GM23338 (cell line): ENCODE data around the gene PSMA7. TPM values are rescaled to one million over a fixed set of nuclear protein-coding genes. Genes with fewer than 3 reads are reported as not detected.

Experiments
- ATAC-seq: fragments of 200-7000 bp; cut with Tn5 transposase; 3 replicates; pipeline ENCODE4 v1.9.1; 2020
- DNase-seq: peaks from one replicate; pipeline ENCODE4 v3.0.0-alpha.2; 2015; ENCODE audit warnings: low spot score
- H2AFZ ChIP-seq: fragments of 200-600 bp; sonication (generic); 2 replicates; pipeline ENCODE4 v1.8.0; 2016; ENCODE audit warnings: antibody characterized with exemption, mild to moderate bottlenecking, moderate library complexity
- H3F3A ChIP-seq: fragments of 200-600 bp; sonication (generic); replicated peaks from 2 replicates; pipeline ENCODE4 v1.8.0; 2017; ENCODE audit warnings: antibody characterized with exemption, mixed run types, low read depth
- H3K27ac ChIP-seq: fragments of 200-600 bp; sonication (generic); 2 replicates; pipeline ENCODE4 v1.6.1; 2016; ENCODE audit warnings: low read depth
- H3K27me3 ChIP-seq: fragments of 200-600 bp; sonication (generic); 2 replicates; pipeline ENCODE4 v1.8.0; 2016; ENCODE audit warnings: mild to moderate bottlenecking, mixed run types, moderate library complexity; ENCODE audit not compliant: insufficient read depth
- H3K36me3 ChIP-seq: fragments of 200-600 bp; sonication (generic); 2 replicates; pipeline ENCODE4 v1.8.0; 2016; ENCODE audit warnings: mild to moderate bottlenecking; ENCODE audit not compliant: insufficient read depth
- H3K4me1 ChIP-seq: fragments of 200-600 bp; sonication (generic); 2 replicates; pipeline ENCODE4 v1.8.0; 2016; ENCODE audit warnings: mild to moderate bottlenecking, moderate library complexity; ENCODE audit not compliant: insufficient read depth
- H3K4me2 ChIP-seq: fragments of 200-600 bp; sonication (generic); 2 replicates; pipeline ENCODE4 v1.7.1; 2017; ENCODE audit warnings: mixed run types
- H3K4me3 ChIP-seq: fragments of 200-600 bp; sonication (generic); 2 replicates; pipeline ENCODE4 v1.6.1; 2016; ENCODE audit warnings: mixed run types
- H3K79me2 ChIP-seq: fragments of 200-600 bp; sonication (generic); replicated peaks from 2 replicates; pipeline ENCODE4 v1.8.0; 2017; ENCODE audit warnings: mild to moderate bottlenecking; ENCODE audit not compliant: insufficient read depth
- H3K9me2 ChIP-seq: fragments of 200-600 bp; sonication (generic); 2 replicates; pipeline ENCODE4 v1.8.0; 2017; ENCODE audit not compliant: insufficient read depth
- H4K20me1 ChIP-seq: fragments of 200-600 bp; sonication (generic); replicated peaks from 2 replicates; pipeline ENCODE4 v1.8.0; 2017; ENCODE audit warnings: mild to moderate bottlenecking; ENCODE audit not compliant: insufficient read depth
- H3K27ac Mint-ChIP-seq: 2 replicates; pipeline ENCODE4 v1.8.0; 2020; ENCODE audit warnings: inconsistent platforms, mild to moderate bottlenecking, moderate library complexity, mixed read lengths
- H3K27me3 Mint-ChIP-seq: 3 replicates; pipeline ENCODE4 v1.8.0; 2022; ENCODE audit warnings: low read depth, mild to moderate bottlenecking, moderate library complexity, mixed read lengths, inconsistent platforms; ENCODE audit not compliant: insufficient read depth, poor library complexity
- H3K36me3 Mint-ChIP-seq: 3 replicates; pipeline ENCODE4 v1.8.0; 2021; ENCODE audit warnings: low read depth, mild to moderate bottlenecking, inconsistent platforms, moderate library complexity, mixed read lengths
- H3K4me1 Mint-ChIP-seq: 3 replicates; pipeline ENCODE4 v1.8.0; 2020; ENCODE audit warnings: mild to moderate bottlenecking, inconsistent platforms, mixed read lengths
- H3K4me3 Mint-ChIP-seq: 3 replicates; pipeline ENCODE4 v1.8.0; 2021; ENCODE audit warnings: moderate library complexity, mild to moderate bottlenecking, inconsistent platforms, mixed read lengths
- H3K9me3 Mint-ChIP-seq: 3 replicates; pipeline ENCODE4 v1.8.0; 2020; ENCODE audit warnings: moderate library complexity, mild to moderate bottlenecking, inconsistent platforms, mixed read lengths
- CREB1 ChIP-seq: fragments of 250-450 bp; sonication (Bioruptor Pico); IDR thresholded peaks from 2 replicates; pipeline ENCODE4 v1.5.0; 2020; ENCODE audit warnings: low read depth, mild to moderate bottlenecking, moderate library complexity
- CTCF ChIP-seq, 2 experiments: fragments of 200-600 bp in 1 of 2; sonication (generic) in 1 of 2; conservative IDR thresholded peaks; 2 replicates each; pipeline versions ENCODE4 v1.5.1 to v1.6.1; 2016 to 2017; ENCODE audit warnings: antibody characterized with exemption in 2 of 2, low read depth in 2 of 2, mild to moderate bottlenecking in 2 of 2, moderate library complexity in 1 of 2
- ETS1 ChIP-seq: IDR thresholded peaks from 2 replicates; pipeline ENCODE4 v1.6.1; 2016; ENCODE audit warnings: antibody characterized with exemption
- EZH2 ChIP-seq: fragments of 200-600 bp; sonication (generic); IDR thresholded peaks from one replicate; pipeline ENCODE4 v1.8.0; 2017; ENCODE audit warnings: antibody characterized with exemption, mild to moderate bottlenecking, low read depth; ENCODE audit not compliant: unreplicated experiment
- EZH2phosphoT487 ChIP-seq: fragments of 200-600 bp; sonication (generic); IDR thresholded peaks from one replicate; pipeline ENCODE4 v1.8.1; 2018; ENCODE audit warnings: antibody characterized with exemption; ENCODE audit not compliant: unreplicated experiment
- JUNB ChIP-seq: IDR thresholded peaks from one replicate; pipeline ENCODE4 v1.6.1; 2016; ENCODE audit warnings: antibody characterized with exemption; ENCODE audit not compliant: unreplicated experiment
- STAT1 ChIP-seq: IDR thresholded peaks from one replicate; pipeline ENCODE4 v1.6.1; 2016; ENCODE audit warnings: antibody characterized with exemption; ENCODE audit not compliant: unreplicated experiment
- ZNF114 ChIP-seq: fragments of 250-450 bp; sonication (Bioruptor Pico); IDR thresholded peaks from 2 replicates; pipeline ENCODE4 v1.5.0; 2020; ENCODE audit warnings: mild to moderate bottlenecking, moderate library complexity
- polyA plus RNA-seq: library from polyadenylated mRNA; unstranded; fragments of >200 nt; fragmentation: Nextera tagmentation; extraction: Ambion mirVana; gene quantifications from 2 replicates; pipeline ENCODE4 v1.2.1, GENCODE V29; 2016
- total RNA-seq: library from RNA; depleted of rRNA; stranded (reverse); fragments of >200 nt; shearing (Covaris generic); gene quantifications from 2 replicates; pipeline ENCODE4 v1.2.3, GENCODE V29; 2014
- TF ChIP-seq, protein P1 (sequence below): IDR thresholded peaks from one replicate; pipeline ENCODE4 v1.6.1; 2018; ENCODE audit warnings: antibody characterized with exemption; ENCODE audit not compliant: unreplicated experiment

The PSMA7 gene
- total and polyA plus RNA-seq, 2 experiments from 2014 or later = 357 to 628 TPM

DNA sequence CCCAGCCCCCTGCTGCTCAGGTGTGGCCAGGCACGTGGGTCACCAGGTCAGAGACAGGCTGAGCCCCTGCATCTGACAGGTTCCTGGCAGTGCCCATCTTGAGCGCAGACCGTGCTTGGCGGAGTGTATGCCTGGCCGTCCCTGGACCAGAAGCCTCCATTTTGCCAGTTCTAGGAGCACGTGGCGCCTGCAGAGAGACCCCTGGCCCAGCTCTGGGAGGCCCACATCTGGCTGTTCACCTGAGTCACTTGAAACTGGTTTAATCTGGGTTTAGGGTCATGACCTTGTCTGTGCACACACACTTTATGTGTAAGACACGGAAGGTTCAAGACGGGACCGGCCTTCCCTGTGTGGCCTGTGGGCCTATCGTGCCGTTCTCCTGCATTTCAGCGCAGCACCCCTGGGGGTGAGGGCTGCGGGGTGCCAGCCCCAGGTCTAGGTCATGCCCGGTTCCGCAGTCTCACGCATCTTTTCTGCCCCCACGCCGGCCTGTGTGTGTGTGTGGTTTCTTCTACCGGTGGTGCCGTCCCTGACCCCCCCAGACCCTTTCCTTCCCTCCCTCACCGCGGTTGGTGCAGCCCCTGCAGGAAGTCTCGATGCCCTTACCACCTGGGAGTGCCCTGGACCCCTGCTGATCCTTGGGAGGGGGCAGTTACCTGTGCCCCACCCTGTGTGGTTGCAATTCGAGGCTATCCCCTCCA lies 14.3 kb upstream of the PSMA7 start (continued):
- TF ChIP-seq, protein P1, sequence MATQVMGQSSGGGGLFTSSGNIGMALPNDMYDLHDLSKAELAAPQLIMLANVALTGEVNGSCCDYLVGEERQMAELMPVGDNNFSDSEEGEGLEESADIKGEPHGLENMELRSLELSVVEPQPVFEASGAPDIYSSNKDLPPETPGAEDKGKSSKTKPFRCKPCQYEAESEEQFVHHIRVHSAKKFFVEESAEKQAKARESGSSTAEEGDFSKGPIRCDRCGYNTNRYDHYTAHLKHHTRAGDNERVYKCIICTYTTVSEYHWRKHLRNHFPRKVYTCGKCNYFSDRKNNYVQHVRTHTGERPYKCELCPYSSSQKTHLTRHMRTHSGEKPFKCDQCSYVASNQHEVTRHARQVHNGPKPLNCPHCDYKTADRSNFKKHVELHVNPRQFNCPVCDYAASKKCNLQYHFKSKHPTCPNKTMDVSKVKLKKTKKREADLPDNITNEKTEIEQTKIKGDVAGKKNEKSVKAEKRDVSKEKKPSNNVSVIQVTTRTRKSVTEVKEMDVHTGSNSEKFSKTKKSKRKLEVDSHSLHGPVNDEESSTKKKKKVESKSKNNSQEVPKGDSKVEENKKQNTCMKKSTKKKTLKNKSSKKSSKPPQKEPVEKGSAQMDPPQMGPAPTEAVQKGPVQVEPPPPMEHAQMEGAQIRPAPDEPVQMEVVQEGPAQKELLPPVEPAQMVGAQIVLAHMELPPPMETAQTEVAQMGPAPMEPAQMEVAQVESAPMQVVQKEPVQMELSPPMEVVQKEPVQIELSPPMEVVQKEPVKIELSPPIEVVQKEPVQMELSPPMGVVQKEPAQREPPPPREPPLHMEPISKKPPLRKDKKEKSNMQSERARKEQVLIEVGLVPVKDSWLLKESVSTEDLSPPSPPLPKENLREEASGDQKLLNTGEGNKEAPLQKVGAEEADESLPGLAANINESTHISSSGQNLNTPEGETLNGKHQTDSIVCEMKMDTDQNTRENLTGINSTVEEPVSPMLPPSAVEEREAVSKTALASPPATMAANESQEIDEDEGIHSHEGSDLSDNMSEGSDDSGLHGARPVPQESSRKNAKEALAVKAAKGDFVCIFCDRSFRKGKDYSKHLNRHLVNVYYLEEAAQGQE = no peak
- TF ChIP-seq CTCF (conservative IDR thresholded peaks at IDR 0.05; ENCODE audit: low read depth in 2 of 2) (no peak), JUNB (no peak), EZH2phosphoT487 (no peak), ZNF114 (CRISPR knock-in tag) (no peak), ETS1 (no peak), CREB1 (CRISPR knock-in tag) (no peak), STAT1 (no peak), EZH2 (no peak)

DNA sequence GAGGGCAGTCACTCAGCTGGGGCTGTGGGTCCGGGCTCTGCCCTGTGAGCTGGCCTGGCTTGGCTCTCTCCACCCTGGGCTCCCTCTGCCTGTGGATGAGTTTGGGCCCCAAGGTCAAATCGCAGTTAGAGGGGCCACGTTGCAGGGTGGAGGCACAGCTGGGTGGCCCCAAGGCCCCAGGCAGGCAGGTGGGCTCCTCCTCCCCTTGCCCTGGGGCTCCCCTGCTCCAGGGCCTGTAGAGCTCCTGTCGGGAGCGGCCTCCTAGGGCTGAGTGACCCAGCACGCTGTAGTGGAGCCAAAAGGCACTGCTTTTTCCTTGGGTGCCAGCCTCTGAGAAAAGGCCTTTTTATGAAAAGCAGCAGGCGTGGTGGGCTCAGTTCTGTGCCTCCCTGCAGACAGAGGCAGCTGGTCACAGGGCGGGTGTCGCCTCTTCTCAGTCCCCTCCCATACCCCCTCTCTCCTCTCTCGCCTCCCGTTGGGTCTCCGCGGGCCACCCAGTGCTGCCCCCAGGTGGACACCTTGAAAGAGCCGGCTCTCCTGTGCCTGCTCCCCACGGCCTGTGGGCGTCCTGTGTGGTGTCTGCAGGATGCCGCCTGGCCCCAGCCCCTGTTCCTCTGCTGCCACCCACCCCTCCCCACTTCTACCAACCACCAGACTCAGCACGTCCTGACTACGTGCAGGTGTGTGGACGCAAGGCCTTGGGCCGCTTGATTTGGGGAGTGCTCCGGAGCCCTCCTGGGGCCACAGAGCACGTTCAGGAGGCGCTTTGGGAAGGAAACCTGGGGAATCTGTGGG lies 13.6 kb upstream of the PSMA7 start:
- Histone ChIP-seq H3K4me1 (peaks cover 23% of the 10 kb centered on the region), H3K79me2 (peaks cover 69% of the 10 kb centered on the region), H3K27ac (peak overlapping the region; percentile 87; the same call in 1 of the 2 replicates), H3F3A (peaks cover 10% of the 10 kb centered on the region; the same call in 1 of the 2 replicates), H3K27me3 (no peaks in the 10 kb centered on the region), H3K9me2 (no peaks in the 10 kb centered on the region), H3K4me3 (no peak overlapping the region), H3K36me3 (no peaks in the 10 kb centered on the region; the same call in 1 of the 2 replicates), H3K4me2 (peak overlapping the region; percentile 57; the same call in 1 of the 2 replicates), H4K20me1 (peaks cover 27% of the 10 kb centered on the region), H2AFZ (no peak overlapping the region)
- ATAC-seq = peak; percentile 90
- Mint-ChIP-seq H3K27ac (no peak overlapping the region), H3K9me3 (peaks cover 7% of the 10 kb centered on the region; the same call in 2 of the 3 replicates), H3K4me1 (peaks cover 31% of the 10 kb centered on the region), H3K4me3 (no peak overlapping the region; the same call in 2 of the 3 replicates), H3K36me3 (peaks cover 51% of the 10 kb centered on the region), H3K27me3 (peaks cover 9% of the 10 kb centered on the region)
- TF ChIP-seq EZH2phosphoT487 = no peak
- TF ChIP-seq CTCF (conservative IDR thresholded peaks at IDR 0.05; ENCODE audit: low read depth in 2 of 2) = peak; percentile 69 to 78
- peak; percentile 87 for DNase-seq
